K562 (cell line): ENCODE data around the gene PREX1. TPM values are rescaled to one million over a fixed set of nuclear protein-coding genes. Genes with fewer than 3 reads are reported as not detected.

Experiments
- BRF2 ChIP-seq: IDR thresholded peaks from 3 replicates; pipeline ENCODE4 v1.6.1; 2011; ENCODE audit warnings: borderline replicate concordance, mild to moderate bottlenecking; ENCODE audit not compliant: insufficient read length, insufficient read depth
- JUN ChIP-seq, 2 experiments: sonication (generic) in 1 of 2; formaldehyde crosslinking in 1 of 2; IDR thresholded peaks; 2 replicates each; pipeline versions ENCODE4 v1.6.1 to v1.8.0; 2012 to 2022; ENCODE audit warnings: borderline replicate concordance in 2 of 2, mild to moderate bottlenecking in 2 of 2, improper control_type of control experiment in 1 of 2, low read depth in 1 of 2, low read length in 1 of 2, missing genetic modification reagents in 1 of 2
- MCM3 ChIP-seq: fragments of 450-650 bp; IDR thresholded peaks from 2 replicates; pipeline ENCODE4 v1.6.1; 2016
- MEIS2 ChIP-seq: fragments of 450-650 bp; IDR thresholded peaks from 2 replicates; pipeline ENCODE4 v1.6.1; 2014; ENCODE audit warnings: mild to moderate bottlenecking; ENCODE audit not compliant: partially characterized antibody
- NFIX ChIP-seq: fragments of 250-450 bp; sonication (Bioruptor Pico); IDR thresholded peaks from 2 replicates; pipeline ENCODE4 v1.4.0; 2020; ENCODE audit warnings: low read depth, mild to moderate bottlenecking, moderate library complexity
- PPARD ChIP-seq: fragments of 250-450 bp; sonication (Bioruptor Pico); IDR thresholded peaks from 2 replicates; pipeline ENCODE4 v1.8.0; 2022; ENCODE audit warnings: inconsistent platforms, mild to moderate bottlenecking, moderate library complexity
- SAP30 ChIP-seq: fragments of 200-600 bp; sonication (generic); IDR thresholded peaks from 2 replicates; pipeline ENCODE4 v1.6.1; 2012; ENCODE audit warnings: borderline replicate concordance, low read depth, mild to moderate bottlenecking, moderate library complexity, low read length, control low read depth, inconsistent platforms; ENCODE audit not compliant: insufficient read depth, poor library complexity, severe bottlenecking
- ZBTB11 ChIP-seq, 3 experiments: fragments of 200-800 bp in 1 of 3; fragments of 250-450 bp in 1 of 3; fragments of 450-650 bp in 1 of 3; sonication (Bioruptor Pico) in 1 of 3; sonication (Bioruptor generic) in 1 of 3; formaldehyde crosslinking in 1 of 3; IDR thresholded peaks; 2 replicates each; pipeline versions ENCODE4 v1.6.1 to v1.8.0; 2016 to 2022; ENCODE audit warnings: mild to moderate bottlenecking in 2 of 3, missing genetic modification characterization in 2 of 3, missing compliant biosample characterization in 1 of 3, moderate library complexity in 1 of 3
- ZKSCAN3 ChIP-seq: fragments of 250-450 bp; sonication (Bioruptor Pico); IDR thresholded peaks from 2 replicates; pipeline ENCODE4 v1.4.0; 2020
- ZNF184 ChIP-seq: sonication (generic); formaldehyde crosslinking; IDR thresholded peaks from 2 replicates; pipeline ENCODE4 v1.5.0; 2020; ENCODE audit warnings: missing genetic modification reagents
- ZNF316 ChIP-seq: fragments of 450-650 bp; IDR thresholded peaks from 2 replicates; pipeline ENCODE4 v1.6.1; 2016
- ZZZ3 ChIP-seq: fragments of 450-650 bp; IDR thresholded peaks from 2 replicates; pipeline ENCODE4 v1.6.1; 2016; ENCODE audit warnings: antibody characterized with exemption, mild to moderate bottlenecking, moderate library complexity
- polyA plus RNA-seq, 8 experiments: library from polyadenylated mRNA; depleted of rRNA in 4 of 8; stranded (reverse) in 5 of 8; unstranded in 3 of 8; fragments of >200 nt; fragmentation: Nextera tagmentation in 2 of 8; fragmentation: Illumina TruSeq in 1 of 8; extraction: Ambion mirVana in 2 of 8; extraction: Trizol in 1 of 8; gene quantifications; 2 replicates each; pipeline versions ENCODE4 v1.2.1 to v1.2.3, GENCODE V29; 2011 to 2014; ENCODE audit warnings: inconsistent platforms in 1 of 8, missing spikeins in 1 of 8
- total RNA-seq, 7 experiments: library from RNA; depleted of rRNA in 6 of 7; stranded (reverse); fragments of >200 nt in 6 of 7; fragmentation: Illumina TruSeq in 2 of 7; extraction: Trizol in 2 of 7; gene quantifications; 2 replicates each; pipeline versions ENCODE4 v1.2.1 to v1.2.3, GENCODE V29; 2011 to 2021; ENCODE audit warnings: low replicate concordance in 1 of 7
- TF ChIP-seq, protein P1 (sequence below): fragments of 450-650 bp; IDR thresholded peaks from 2 replicates; pipeline ENCODE4 v1.6.1; 2016; ENCODE audit warnings: low read depth

Gene PREX1
- total and polyA plus RNA-seq, 9 of the 15 experiments (the other 6 are each of a cell fraction or from before 2014, with no cell fraction given), result 0.37 to 10.4 (median 4.8) TPM

DNA sequence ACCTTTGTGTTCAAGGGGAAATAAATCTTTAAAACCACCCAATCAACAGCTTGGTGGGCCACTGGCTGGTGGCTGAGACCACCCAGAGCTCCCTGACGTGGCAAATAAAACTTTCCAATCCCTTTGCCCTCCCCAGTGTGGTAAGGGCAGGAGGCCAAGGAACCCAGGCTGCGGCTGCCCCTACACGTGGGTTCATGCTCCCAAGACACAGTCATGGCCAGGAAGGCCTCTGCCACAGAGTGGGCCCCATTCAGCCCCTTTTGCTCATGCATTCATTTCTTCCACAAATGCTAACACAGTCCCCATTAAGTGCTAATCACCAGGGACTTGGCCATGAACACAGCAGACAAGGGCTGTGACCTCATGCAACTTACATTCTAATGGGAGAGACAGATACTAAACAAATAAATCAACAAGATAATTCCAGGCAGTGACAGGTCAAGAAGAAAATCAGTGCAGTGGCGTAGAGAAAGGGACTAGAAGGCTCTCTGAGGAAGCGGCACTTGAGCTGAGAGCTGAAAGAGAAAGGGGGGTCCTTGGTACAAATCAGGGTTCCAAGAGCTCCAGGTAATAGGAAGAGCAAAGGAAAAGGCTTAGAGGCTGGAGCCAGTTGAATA lies 13.8 kb downstream of the PREX1 start (continued):
- TF ChIP-seq, protein P1, sequence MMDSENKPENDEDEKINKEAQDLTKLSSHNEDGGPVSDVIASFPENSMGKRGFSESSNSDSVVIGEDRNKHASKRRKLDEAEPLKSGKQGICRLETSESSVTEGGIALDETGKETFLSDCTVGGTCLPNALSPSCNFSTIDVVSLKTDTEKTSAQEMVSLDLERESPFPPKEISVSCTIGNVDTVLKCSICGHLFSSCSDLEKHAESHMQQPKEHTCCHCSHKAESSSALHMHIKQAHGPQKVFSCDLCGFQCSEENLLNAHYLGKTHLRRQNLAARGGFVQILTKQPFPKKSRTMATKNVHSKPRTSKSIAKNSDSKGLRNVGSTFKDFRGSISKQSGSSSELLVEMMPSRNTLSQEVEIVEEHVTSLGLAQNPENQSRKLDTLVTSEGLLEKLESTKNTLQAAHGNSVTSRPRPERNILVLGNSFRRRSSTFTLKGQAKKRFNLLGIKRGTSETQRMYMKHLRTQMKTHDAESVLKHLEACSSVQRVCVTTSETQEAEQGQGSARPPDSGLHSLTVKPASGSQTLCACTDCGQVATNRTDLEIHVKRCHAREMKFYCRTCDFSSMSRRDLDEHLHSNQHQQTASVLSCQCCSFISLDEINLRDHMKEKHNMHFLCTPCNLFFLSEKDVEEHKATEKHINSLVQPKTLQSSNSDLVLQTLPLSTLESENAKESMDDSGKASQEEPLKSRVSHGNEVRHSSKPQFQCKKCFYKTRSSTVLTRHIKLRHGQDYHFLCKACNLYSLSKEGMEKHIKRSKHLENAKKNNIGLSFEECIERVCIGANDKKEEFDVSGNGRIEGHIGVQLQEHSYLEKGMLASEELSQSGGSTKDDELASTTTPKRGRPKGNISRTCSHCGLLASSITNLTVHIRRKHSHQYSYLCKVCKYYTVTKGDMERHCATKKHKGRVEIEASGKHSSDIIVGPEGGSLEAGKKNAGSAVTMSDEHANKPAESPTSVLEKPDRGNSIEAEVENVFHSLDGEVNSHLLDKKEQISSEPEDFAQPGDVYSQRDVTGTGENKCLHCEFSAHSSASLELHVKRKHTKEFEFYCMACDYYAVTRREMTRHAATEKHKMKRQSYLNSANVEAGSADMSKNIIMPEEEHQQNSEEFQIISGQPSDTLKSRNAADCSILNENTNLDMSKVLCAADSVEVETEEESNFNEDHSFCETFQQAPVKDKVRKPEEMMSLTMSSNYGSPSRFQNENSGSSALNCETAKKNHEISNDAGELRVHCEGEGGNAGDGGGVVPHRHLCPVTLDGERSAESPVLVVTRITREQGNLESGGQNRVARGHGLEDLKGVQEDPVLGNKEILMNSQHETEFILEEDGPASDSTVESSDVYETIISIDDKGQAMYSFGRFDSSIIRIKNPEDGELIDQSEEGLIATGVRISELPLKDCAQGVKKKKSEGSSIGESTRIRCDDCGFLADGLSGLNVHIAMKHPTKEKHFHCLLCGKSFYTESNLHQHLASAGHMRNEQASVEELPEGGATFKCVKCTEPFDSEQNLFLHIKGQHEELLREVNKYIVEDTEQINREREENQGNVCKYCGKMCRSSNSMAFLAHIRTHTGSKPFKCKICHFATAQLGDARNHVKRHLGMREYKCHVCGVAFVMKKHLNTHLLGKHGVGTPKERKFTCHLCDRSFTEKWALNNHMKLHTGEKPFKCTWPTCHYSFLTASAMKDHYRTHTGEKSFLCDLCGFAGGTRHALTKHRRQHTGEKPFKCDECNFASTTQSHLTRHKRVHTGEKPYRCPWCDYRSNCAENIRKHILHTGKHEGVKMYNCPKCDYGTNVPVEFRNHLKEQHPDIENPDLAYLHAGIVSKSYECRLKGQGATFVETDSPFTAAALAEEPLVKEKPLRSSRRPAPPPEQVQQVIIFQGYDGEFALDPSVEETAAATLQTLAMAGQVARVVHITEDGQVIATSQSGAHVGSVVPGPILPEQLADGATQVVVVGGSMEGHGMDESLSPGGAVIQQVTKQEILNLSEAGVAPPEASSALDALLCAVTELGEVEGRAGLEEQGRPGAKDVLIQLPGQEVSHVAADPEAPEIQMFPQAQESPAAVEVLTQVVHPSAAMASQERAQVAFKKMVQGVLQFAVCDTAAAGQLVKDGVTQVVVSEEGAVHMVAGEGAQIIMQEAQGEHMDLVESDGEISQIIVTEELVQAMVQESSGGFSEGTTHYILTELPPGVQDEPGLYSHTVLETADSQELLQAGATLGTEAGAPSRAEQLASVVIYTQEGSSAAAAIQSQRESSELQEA, result no peak
- no peak for TF ChIP-seq ZZZ3
- no peak for TF ChIP-seq BRF2
- peak; percentile 50 for TF ChIP-seq MEIS2
- peak in 1 of 3 experiments; percentile 20; a peak in 1 of 6 replicates for TF ChIP-seq ZBTB11 (CRISPR knock-in tag; IDR thresholded peaks at IDR 0.05)
- TF ChIP-seq ZKSCAN3, result no peak
- no peak for TF ChIP-seq SAP30
- no peak for TF ChIP-seq MCM3
- TF ChIP-seq NFIX (CRISPR knock-in tag), result no peak
- no peak for TF ChIP-seq PPARD
- TF ChIP-seq ZNF316, result 0 out of 2 replicates have a peak, but pooled peaks have one; percentile 5
- TF ChIP-seq ZNF184 (CRISPR knock-in tag), result no peak
- TF ChIP-seq JUN (IDR thresholded peaks at IDR 0.05; ENCODE audit: borderline replicate concordance, low read depth, low read length), result no peak
- no peak for TF ChIP-seq JUN (CRISPR knock-in tag; IDR thresholded peaks at IDR 0.05; ENCODE audit: borderline replicate concordance)
- TF ChIP-seq, all 486 proteins: peak for 5
